Heart left ventricle (tissue), 16 donors: ENCODE results near the gene TGFB1. TPM values are rescaled to one million over a fixed set of nuclear protein-coding genes. Genes with fewer than 3 reads are reported as not detected.

Source experiments
- ATAC-seq, 4 donors: fragments of 200-7000 bp; cut with Tn5 transposase; one replicate each; pipeline ENCODE4 v1.9.1; 2020 to 2022; ENCODE audit warnings: moderate library complexity in 4 of 4, mild to moderate bottlenecking in 3 of 4, moderate number of reproducible peaks in 1 of 4
- DNase-seq, 5 donors: peaks; one replicate each; pipeline ENCODE4 v3.0.0-alpha.2; 2020
- H3K27ac ChIP-seq, 12 donors: fragments of 200-600 bp; sonication (generic) in 4 of 12; one replicate each; pipeline versions ENCODE4 v1.5.0 to v1.8.0; 2016 to 2022; ENCODE audit warnings: mild to moderate bottlenecking in 2 of 12
- H3K27me3 ChIP-seq, 9 donors: fragments of 200-600 bp; sonication (generic) in 2 of 9; one replicate each; pipeline versions ENCODE4 v1.5.1 to v1.8.0; 2016 to 2022; ENCODE audit warnings: mild to moderate bottlenecking in 3 of 9
- H3K36me3 ChIP-seq, 9 donors: fragments of 200-600 bp; sonication (generic) in 2 of 9; one replicate each; pipeline versions ENCODE4 v1.5.0 to v1.8.0; 2018 to 2022; ENCODE audit warnings: mild to moderate bottlenecking in 2 of 9
- H3K4me1 ChIP-seq, 12 donors: fragments of 200-600 bp; sonication (generic) in 4 of 12; one replicate each; pipeline versions ENCODE4 v1.5.0 to v1.8.0; 2016 to 2022; ENCODE audit warnings: mild to moderate bottlenecking in 3 of 12
- H3K4me3 ChIP-seq, 12 donors: fragments of 200-600 bp; sonication (generic) in 4 of 12; one replicate each; pipeline versions ENCODE4 v1.5.0 to v1.8.0; 2017 to 2022; ENCODE audit warnings: mild to moderate bottlenecking in 9 of 12, moderate library complexity in 4 of 12
- H3K9me3 ChIP-seq, 12 donors: fragments of 200-600 bp; sonication (generic) in 4 of 12; one replicate each; pipeline versions ENCODE4 v1.5.0 to v1.8.0; 2016 to 2022; ENCODE audit warnings: mild to moderate bottlenecking in 1 of 12
- CTCF ChIP-seq, 12 donors: fragments of 200-600 bp; sonication (generic) in 4 of 12; IDR thresholded peaks; one replicate each; pipeline versions ENCODE4 v1.5.0 to v1.8.0; 2018 to 2022; ENCODE audit warnings: antibody characterized with exemption in 12 of 12, mild to moderate bottlenecking in 5 of 12
- POLR2A ChIP-seq, 2 donors: fragments of 450-650 bp; IDR thresholded peaks; one replicate each; pipeline ENCODE4 v1.6.1; 2017; ENCODE audit warnings: antibody characterized with exemption in 2 of 2, mild to moderate bottlenecking in 2 of 2, moderate library complexity in 2 of 2
- WGBS, 4 donors: extraction: QIAGEN DNeasy Blood & Tissue Kit in 2 of 4; methylation state at CpG; one replicate each; pipeline versions ENCODE4 v1.1.5 to v1.1.7; 2013 to 2018; 5-methylcytosine and 5-hydroxymethylcytosine counted together
- intact Hi-C, 10 donors: fragments of 100-400 bp; cut with DNase I; formaldehyde crosslinking; loops; one replicate each; pipeline versions ENCODE4 v1.11.1 to v1.14.2; 2022
- long read RNA-seq, 3 donors: library from polyadenylated mRNA; unstranded; transcript quantifications; one replicate each; pipeline ENCODE4 v2.0.0, GENCODE V29; 2020 to 2021
- polyA plus RNA-seq, 2 donors: library from polyadenylated mRNA; stranded (reverse); fragments of 200-250 nt; gene quantifications; one replicate each; pipeline ENCODE4 v1.2.3, GENCODE V29; 2013
- total RNA-seq, 9 donors: library from RNA; depleted of rRNA in 2 of 9; stranded (reverse); fragments of >200 nt in 2 of 9; fragmentation: NEBNext Ultra II Directional in 3 of 9; extraction: Animal tissue kit (Norgen Biotek cat#: 25700) in 3 of 9; gene quantifications; one replicate each; pipeline versions ENCODE4 v1.1.0 to v1.2.4, GENCODE V29; 2016 to 2023
- donor health status: ischemic (EF 13 %, LVEDD 7.1; RV severe dilation, severe dysfunction).
- donor health status: healthy with polysubstance abuse.
- donor health status: DM: no; HTN: yes; CAD: no.
- donor health status: DM: no; HTN: no; CAD: no.
- donor health status: ischemic (EF 25% LVEDD 6.9; RV normal size, moderate dysfunction).
- donor health status: ischemic (EF 25% LVEDD 5.7; RV mildly dilated, moderate dysfunction).
- donor health status: healthy.
- donor health status: DM: yes; HTN: yes; CAD: no.
- donor health status: ischemic (EF 35%, LVEDD 5.7; RV mildly dilated, moderate dysfunction).
- donor health status: nonischemic (EF 11% LVEDD 7.7; RV severe dilation, severe dysfunction).
- donor health status: DM: yes; HTN: yes; CAD: no.
- donor health status: PGD.
- donor health status: ischemic (EF 29% LVEDD 5.4; RV normal size, mild dysfunction).
- donor health status: nonischemic (EF 23%, LVEDD 6.1; RV moderate dilation, normal function).

Gene TGFB1
- total RNA-seq (10 to 100 TPM in 8 of 9 donors, 1 to 10 TPM in 1; 9.4 to 68.8 (median 13.9) TPM), polyA plus RNA-seq (10 to 100 TPM; 13.4 to 24.0 TPM)
- long read RNA-seq, donor 1, transcript TGFB1-201 (7 exons, 2,769 nt) = major isoform, 12 of 23 reads
- long read RNA-seq, donor 1, partial matches to known transcripts = 0 of 23 reads
- long read RNA-seq, donor 1, other reads (novel, unspliced or antisense) = 11 of 23 reads
- long read RNA-seq, donor 2, partial matches to known transcripts = 0 of 7 reads
- long read RNA-seq, donor 2, other reads (novel, unspliced or antisense) = 7 of 7 reads
- long read RNA-seq, donor 3, transcript TGFB1-201 (7 exons, 2,769 nt) = major isoform, 13 of 19 reads
- long read RNA-seq, donor 3, partial matches to known transcripts = 0 of 19 reads
- long read RNA-seq, donor 3, other reads (novel, unspliced or antisense) = 6 of 19 reads

DNA sequence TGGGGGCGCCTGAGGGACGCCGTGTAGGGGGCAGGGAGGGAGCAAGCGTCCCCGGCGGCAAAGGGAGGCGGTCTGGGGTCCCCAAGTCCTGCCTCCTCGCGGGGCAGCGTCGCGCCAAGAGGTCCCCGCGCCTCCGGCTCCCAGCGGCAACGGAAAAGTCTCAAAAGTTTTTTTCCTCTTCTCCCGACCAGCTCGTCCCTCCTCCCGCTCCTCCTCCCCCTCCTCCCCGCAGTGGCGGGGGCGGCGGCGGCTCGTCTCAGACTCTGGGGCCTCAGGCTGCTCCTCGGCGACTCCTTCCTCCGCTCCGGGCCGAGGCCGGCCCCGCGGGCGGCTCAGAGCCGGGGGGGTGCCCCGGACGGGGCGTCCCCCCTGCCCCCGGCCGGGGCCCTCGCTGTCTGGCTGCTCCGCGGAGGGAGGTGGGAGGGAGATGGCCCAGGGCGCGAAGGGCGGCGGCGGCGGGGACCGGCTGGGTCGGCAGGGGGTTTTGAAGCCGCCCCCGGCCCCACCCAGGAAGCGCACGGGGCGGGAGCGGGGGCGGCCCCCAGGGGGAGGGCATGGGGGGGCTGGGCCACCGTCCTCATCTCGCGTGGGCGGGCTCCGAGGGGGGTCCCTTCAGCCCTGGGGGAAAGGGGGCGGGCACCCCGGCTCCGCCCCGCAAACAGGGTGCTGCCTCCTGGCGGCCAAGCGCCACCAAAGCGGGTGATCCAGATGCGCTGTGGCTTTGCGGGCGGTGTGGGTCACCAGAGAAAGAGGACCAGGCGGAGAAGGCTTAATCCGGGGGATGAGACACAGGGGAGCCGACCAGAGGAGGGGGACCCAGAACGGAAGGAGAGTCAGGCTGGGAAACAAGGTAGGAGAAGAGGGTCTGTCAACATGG lies at the start of gene TGFB1:
TGFB1 (minus strand) TSS at position 457 of the 877 bp plus-strand sequence. CDS start 878 bp downstream, outside the sequence.
- TF ChIP-seq CTCF (IDR thresholded peaks at IDR 0.05) (peak; percentile 78 to 98 (median 90)), POLR2A (IDR thresholded peaks at IDR 0.05) (peak in 1 of 2 donors; percentile 65)
- intact Hi-C loops = loop anchor here in 6 of 10 donors (2.0 to 5.0 kb wide), 7 partner anchors 27 to 147 kb away; partner anchors contain the start of genes CCDC97 (in 3 of the 6) and HNRNPUL1 (in 1 of the 6)
- peak within 1 kb of the TSS; percentile 52 to 98 (median 74) for H3K4me3 ChIP-seq
- peak within 1 kb of the TSS; percentile 67 to 96 (median 90) for H3K27ac ChIP-seq
- DNase-seq = peak; percentile 90 to 97 (median 91)
- ATAC-seq = peak; percentile 64 to 78 (median 72)
- H3K9me3 ChIP-seq = no peaks in the 10 kb centered on the region
- 1% methylated on average over 40 to 78 of the region's 78 CpGs for WGBS, 4 donors
- no peaks in the 10 kb centered on the region for H3K27me3 ChIP-seq
- H3K36me3 ChIP-seq = no peaks in the 10 kb centered on the region
- H3K4me1 ChIP-seq = peaks cover 0 to 73% (median 25%) of the 10 kb centered on the region in 12 donors

- Histone ChIP-seq H3K4me1 (peaks cover 4 to 71% (median 53%) of the 10 kb centered on the region in 12 donors), H3K4me3 (no peak overlapping the region), H3K36me3 (peaks cover 0 to 12% (median 0%) of the 10 kb centered on the region in 9 donors), H3K27ac (peak overlapping the region in 9 of 12 donors; percentile 15 to 78 (median 36)), H3K9me3 (no peaks in the 10 kb centered on the region), H3K27me3 (no peaks in the 10 kb centered on the region)
- ATAC-seq (no peak), DNase-seq (no peak)
- no peak for TF ChIP-seq CTCF (IDR thresholded peaks at IDR 0.05)
- no peak for TF ChIP-seq POLR2A (IDR thresholded peaks at IDR 0.05)
- intact Hi-C loops = no loop called here
- WGBS, 4 donors = 66 to 78% (median 71%) methylated on average over 3 of the region's 3 CpGs
Measured at GRCh38 chr19:41402010-41402409, 48.3 kb upstream of the TGFB1 start.

- DNase-seq (no peak), ATAC-seq (peak in 1 of 4 donors; percentile 7)
- Histone ChIP-seq H3K27me3 (no peaks in the 10 kb centered on the region), H3K4me1 (peaks cover 4 to 70% (median 52%) of the 10 kb centered on the region in 12 donors), H3K36me3 (peaks cover 0 to 12% (median 0%) of the 10 kb centered on the region in 9 donors), H3K27ac (peak overlapping the region in 9 of 12 donors; percentile 15 to 78 (median 36)), H3K9me3 (no peaks in the 10 kb centered on the region), H3K4me3 (no peak overlapping the region)
- WGBS, 4 donors = 51 to 65% (median 55%) methylated on average over 4 of the region's 4 CpGs
- intact Hi-C loops = no loop called here
- no peak for TF ChIP-seq POLR2A (IDR thresholded peaks at IDR 0.05)
- TF ChIP-seq CTCF (IDR thresholded peaks at IDR 0.05) = no peak
Measured at GRCh38 chr19:41401483-41401882, 47.8 kb upstream of the TGFB1 start.
